WTC11 (cell line): ENCODE measurements around the gene SHANK2. TPM values are rescaled to one million over a fixed set of nuclear protein-coding genes. Genes with fewer than 3 reads are reported as not detected.

ENCODE experiments used
- ATAC-seq: fragments of 200-7000 bp; cut with Tn5 transposase; 2 replicates; pipeline ENCODE4 v1.10.0; 2021; ENCODE audit warnings: mild to moderate bottlenecking, moderate library complexity
- CTCF ChIA-PET: fragments of 300-600 bp; sonication (Branson Sonifier 250); formaldehyde crosslinking; loops from one replicate; lab custom pipeline; 2021; ENCODE audit warnings: antibody characterized with exemption; lab: Charles Lee
- POLR2A ChIA-PET: fragments of 350-600 bp; sonication (Branson Sonifier 250); formaldehyde crosslinking; loops from one replicate; lab custom pipeline; 2021; ENCODE audit warnings: antibody characterized with exemption; lab: Charles Lee
- DNase-seq: peaks from one replicate; pipeline ENCODE4 v3.0.0; 2021; ENCODE audit warnings: low spot score
- H3K27ac Mint-ChIP-seq: 2 replicates; pipeline ENCODE4 v1.8.0; 2021; ENCODE audit warnings: mixed read lengths
- H3K27me3 Mint-ChIP-seq: 2 replicates; pipeline ENCODE4 v1.8.0; 2021; ENCODE audit warnings: low read depth, mild to moderate bottlenecking, moderate library complexity, mixed read lengths
- H3K36me3 Mint-ChIP-seq: 2 replicates; pipeline ENCODE4 v1.8.0; 2021; ENCODE audit warnings: mixed read lengths
- H3K4me1 Mint-ChIP-seq: 2 replicates; pipeline ENCODE4 v1.8.0; 2022; ENCODE audit warnings: mixed read lengths
- H3K4me3 Mint-ChIP-seq: 2 replicates; pipeline ENCODE4 v1.8.0; 2021; ENCODE audit warnings: mild to moderate bottlenecking, moderate library complexity, mixed read lengths
- H3K9me3 Mint-ChIP-seq: 2 replicates; pipeline ENCODE4 v1.8.0; 2021; ENCODE audit warnings: mixed read lengths
- AFF4 ChIP-seq: sonication (generic); formaldehyde crosslinking; IDR thresholded peaks from 2 replicates; pipeline ENCODE4 v1.8.1; 2023; ENCODE audit warnings: mild to moderate bottlenecking, missing genetic modification reagents, borderline replicate concordance
- AR ChIP-seq: fragments of 250-450 bp; sonication (Bioruptor Pico); IDR thresholded peaks from 2 replicates; pipeline ENCODE4 v1.9.0; 2021; ENCODE audit warnings: mild to moderate bottlenecking
- ATF2 ChIP-seq: sonication (generic); formaldehyde crosslinking; IDR thresholded peaks from 2 replicates; pipeline ENCODE4 v1.8.1; 2022; ENCODE audit warnings: low read depth, missing genetic modification reagents, borderline replicate concordance
- ATF6 ChIP-seq: sonication (generic); formaldehyde crosslinking; IDR thresholded peaks from 2 replicates; pipeline ENCODE4 v1.8.1; 2023; ENCODE audit warnings: mild to moderate bottlenecking, missing genetic modification reagents
- CBFB ChIP-seq: sonication (generic); formaldehyde crosslinking; IDR thresholded peaks from 2 replicates; pipeline ENCODE4 v1.8.1; 2022; ENCODE audit warnings: mild to moderate bottlenecking, low read depth, missing genetic modification reagents
- CREB1 ChIP-seq: sonication (generic); formaldehyde crosslinking; IDR thresholded peaks from 2 replicates; pipeline ENCODE4 v1.8.0; 2023; ENCODE audit warnings: mild to moderate bottlenecking, missing genetic modification reagents
- CREM ChIP-seq: sonication (generic); formaldehyde crosslinking; IDR thresholded peaks from 2 replicates; pipeline ENCODE4 v1.8.1; 2022; ENCODE audit warnings: mild to moderate bottlenecking, missing genetic modification reagents, moderate library complexity
- E2F4 ChIP-seq: sonication (generic); formaldehyde crosslinking; IDR thresholded peaks from 2 replicates; pipeline ENCODE4 v1.8.1; 2022; ENCODE audit warnings: low read depth, mild to moderate bottlenecking, moderate library complexity, missing genetic modification reagents, borderline replicate concordance
- ELF4 ChIP-seq: sonication (generic); formaldehyde crosslinking; IDR thresholded peaks from 2 replicates; pipeline ENCODE4 v1.8.1; 2022; ENCODE audit warnings: low read depth, mild to moderate bottlenecking, moderate library complexity, missing genetic modification reagents
- EMX1 ChIP-seq: fragments of 250-450 bp; sonication (Bioruptor Pico); IDR thresholded peaks from 2 replicates; pipeline ENCODE4 v1.8.0; 2021; ENCODE audit warnings: mild to moderate bottlenecking
- IRF1 ChIP-seq: sonication (generic); formaldehyde crosslinking; IDR thresholded peaks from 2 replicates; pipeline ENCODE4 v1.8.0; 2023; ENCODE audit warnings: missing genetic modification reagents
- MLX ChIP-seq: sonication (generic); formaldehyde crosslinking; IDR thresholded peaks from 2 replicates; pipeline ENCODE4 v1.8.1; 2023; ENCODE audit warnings: mild to moderate bottlenecking, missing genetic modification reagents, moderate library complexity
- OVOL2 ChIP-seq: fragments of 250-450 bp; sonication (Bioruptor Pico); IDR thresholded peaks from 2 replicates; pipeline ENCODE4 v1.9.0; 2021; ENCODE audit warnings: mild to moderate bottlenecking, borderline replicate concordance
- SP1 ChIP-seq: sonication (generic); formaldehyde crosslinking; conservative IDR thresholded peaks from 2 replicates; pipeline ENCODE4 v1.8.1; 2022; ENCODE audit warnings: missing genetic modification reagents
- TCF7 ChIP-seq: sonication (generic); formaldehyde crosslinking; IDR thresholded peaks from 2 replicates; pipeline ENCODE4 v1.8.0; 2022; ENCODE audit warnings: mild to moderate bottlenecking, low read depth, missing genetic modification reagents, moderate library complexity
- USF1 ChIP-seq: sonication (generic); formaldehyde crosslinking; IDR thresholded peaks from 2 replicates; pipeline ENCODE4 v1.8.0; 2022; ENCODE audit warnings: mild to moderate bottlenecking, missing genetic modification reagents
- USF2 ChIP-seq: sonication (generic); formaldehyde crosslinking; IDR thresholded peaks from 2 replicates; pipeline ENCODE4 v1.8.1; 2023; ENCODE audit warnings: mild to moderate bottlenecking, missing genetic modification reagents, moderate library complexity
- ZNF396 ChIP-seq: fragments of 250-450 bp; sonication (Bioruptor Pico); IDR thresholded peaks from 2 replicates; pipeline ENCODE4 v1.8.0; 2021; ENCODE audit warnings: mild to moderate bottlenecking, moderate library complexity, borderline replicate concordance
- ZNF416 ChIP-seq: fragments of 250-450 bp; sonication (Bioruptor Pico); IDR thresholded peaks from 2 replicates; pipeline ENCODE4 v1.9.0; 2021; ENCODE audit warnings: mild to moderate bottlenecking, inconsistent platforms
- ZNF671 ChIP-seq: fragments of 250-450 bp; sonication (Bioruptor Pico); IDR thresholded peaks from 2 replicates; pipeline ENCODE4 v1.8.0; 2021; ENCODE audit warnings: mild to moderate bottlenecking
- total RNA-seq: library from RNA; stranded (reverse); gene quantifications from 3 replicates; pipeline ENCODE4 v1.2.3, GENCODE V29; 2021

Gene SHANK2
- total RNA-seq, 1 experiment from 2014 or later = 64.8 TPM

GRCh38 chr11:71265559-71266092, 13.2 kb upstream of the SHANK2 start:
- H3K36me3 Mint-ChIP-seq = no peaks in the 10 kb centered on the region
- DNase-seq = no peak
- TF ChIP-seq AR (CRISPR knock-in tag) (no peak), ZNF396 (CRISPR knock-in tag) (no peak), ATF6 (CRISPR knock-in tag) (no peak), CREM (no peak), OVOL2 (CRISPR knock-in tag) (no peak), IRF1 (CRISPR knock-in tag) (no peak), TCF7 (CRISPR knock-in tag) (no peak), ELF4 (no peak), MLX (CRISPR knock-in tag) (no peak), SP1 (CRISPR knock-in tag) (no peak), AFF4 (CRISPR knock-in tag) (no peak)
- no peak overlapping the region for H3K27ac Mint-ChIP-seq
- H3K27me3 Mint-ChIP-seq = peaks cover 14% of the 10 kb centered on the region
- H3K4me3 Mint-ChIP-seq = no peak overlapping the region; the same call in 1 of the 2 replicates
- peaks cover 6% of the 10 kb centered on the region; the same call in 1 of the 2 replicates for H3K9me3 Mint-ChIP-seq
- ChIA-PET CTCF (interaction anchor here (1.0 to 1.7 kb wide), 7 partner anchors 10 to 145 kb away, joined by 3 to 11 read pairs (median 4); partner anchors contain the start of gene SHANK2), POLR2A (no interaction called here)
- ATAC-seq = no peak
- peaks cover 13% of the 10 kb centered on the region for H3K4me1 Mint-ChIP-seq

- no peak overlapping the region for H3K4me3 Mint-ChIP-seq
- ChIA-PET CTCF (no interaction called here), POLR2A (no interaction called here)
- no peak overlapping the region for H3K27ac Mint-ChIP-seq
- peaks cover 7% of the 10 kb centered on the region for H3K36me3 Mint-ChIP-seq
- peaks cover 17% of the 10 kb centered on the region for H3K27me3 Mint-ChIP-seq
- ATAC-seq (no peak), DNase-seq (no peak)
- H3K4me1 Mint-ChIP-seq = peaks cover 13% of the 10 kb centered on the region
- peaks cover 10% of the 10 kb centered on the region for H3K9me3 Mint-ChIP-seq
- no peak for TF ChIP-seq ZNF671
- TF ChIP-seq EMX1 = no peak
- TF ChIP-seq USF2 = no peak
- no peak for TF ChIP-seq E2F4 (CRISPR knock-in tag)
- no peak for TF ChIP-seq ELF4
- no peak for TF ChIP-seq CBFB (CRISPR knock-in tag)
- TF ChIP-seq ATF2 (CRISPR knock-in tag) = no peak
- no peak for TF ChIP-seq CREB1
- TF ChIP-seq USF1 = no peak
- no peak for TF ChIP-seq ZNF416 (CRISPR knock-in tag)
These were observed 11.0 kb upstream of the SHANK2 start for GRCh38 chr11:71263386-71263785.
